Measurements from ENCODE around the gene ADAMTS7. TPM values are rescaled to one million over a fixed set of nuclear protein-coding genes. Genes with fewer than 3 reads are reported as not detected.
A peak's percentile ranks its signal among the peaks of the same experiment; 100 is the strongest.
"Not testable (repeated sequence)": the region's sequence is repeated elsewhere in the genome, so short reads cannot be mapped to it uniquely, and the experiment has no call there.

Gene ADAMTS7
- total RNA-seq, 1 donor from 2014 or later: 19.2 TPM

GRCh38 chr15:78767331-78767951 is 43.8 kb downstream of the ADAMTS7 start:
- no peak overlapping the region for H3K27ac ChIP-seq
- H3K27ac Mint-ChIP-seq: no peak overlapping the region
- H3K9me3 ChIP-seq (ENCODE audit: low read depth): no peaks in the 10 kb centered on the region
- H3F3A ChIP-seq (ENCODE audit: low read depth): no peaks in the 10 kb centered on the region
- no peak overlapping the region for H3K4me3 ChIP-seq
- peaks cover 4% of the 10 kb centered on the region for H3K27me3 Mint-ChIP-seq (ENCODE audit: insufficient read depth, low read depth)
- no peak for DNase-seq (ENCODE audit: low spot score)
- H3K9me3 Mint-ChIP-seq: no peaks in the 10 kb centered on the region
- no peaks in the 10 kb centered on the region for H3K36me3 ChIP-seq
- H4K20me1 ChIP-seq (ENCODE audit: low read depth): no peaks in the 10 kb centered on the region
- H3K9ac ChIP-seq: no peak overlapping the region
- peaks cover 7% of the 10 kb centered on the region for H3K4me1 ChIP-seq
- no peak overlapping the region for H3K4me3 Mint-ChIP-seq
- no peaks in the 10 kb centered on the region for H3K27me3 ChIP-seq
- no peak overlapping the region for H2AFZ ChIP-seq (replicated peaks)
- H3K79me2 ChIP-seq (ENCODE audit: low read depth): no peaks in the 10 kb centered on the region
- no peaks in the 10 kb centered on the region for H3K36me3 Mint-ChIP-seq
- peaks cover 5% of the 10 kb centered on the region for H3K4me1 Mint-ChIP-seq
- no peak for TF ChIP-seq EZH2 (IDR thresholded peaks at IDR 0.05)
- TF ChIP-seq EZH2phosphoT487 (IDR thresholded peaks at IDR 0.05): no peak
- H3K4me2 ChIP-seq: no peak overlapping the region

- not testable (repeated sequence) for H3K9ac ChIP-seq; H3K4me3 ChIP-seq; H3K4me1 ChIP-seq; H3K36me3 Mint-ChIP-seq; H3K4me2 ChIP-seq; H4K20me1 ChIP-seq (ENCODE audit: low read depth); H3K27ac Mint-ChIP-seq; H2AFZ ChIP-seq (replicated peaks); H3K27ac ChIP-seq; H3K79me2 ChIP-seq (ENCODE audit: low read depth); DNase-seq (ENCODE audit: low spot score); H3K9me3 ChIP-seq (ENCODE audit: low read depth); H3F3A ChIP-seq (ENCODE audit: low read depth); H3K36me3 ChIP-seq; H3K27me3 Mint-ChIP-seq (ENCODE audit: insufficient read depth, low read depth); H3K4me3 Mint-ChIP-seq; H3K4me1 Mint-ChIP-seq; H3K9me3 Mint-ChIP-seq; H3K27me3 ChIP-seq
Observed at GRCh38 chr15:78766641-78767071, 44.6 kb downstream of the ADAMTS7 start.

- Histone ChIP-seq H3K9ac (no peak overlapping the region), H3F3A (ENCODE audit: low read depth) (no peaks in the 10 kb centered on the region), H3K9me3 (ENCODE audit: low read depth) (no peaks in the 10 kb centered on the region), H3K36me3 (no peaks in the 10 kb centered on the region), H2AFZ (replicated peaks) (no peak overlapping the region), H3K79me2 (ENCODE audit: low read depth) (no peaks in the 10 kb centered on the region), H4K20me1 (ENCODE audit: low read depth) (no peaks in the 10 kb centered on the region), H3K4me3 (no peak overlapping the region), H3K27ac (no peak overlapping the region), H3K4me1 (peaks cover 7% of the 10 kb centered on the region), H3K27me3 (no peaks in the 10 kb centered on the region), H3K4me2 (no peak overlapping the region)
- Mint-ChIP-seq H3K4me1 (peaks cover 5% of the 10 kb centered on the region), H3K4me3 (no peak overlapping the region), H3K27me3 (ENCODE audit: insufficient read depth, low read depth) (peaks cover 4% of the 10 kb centered on the region), H3K27ac (no peak overlapping the region), H3K9me3 (no peaks in the 10 kb centered on the region), H3K36me3 (no peaks in the 10 kb centered on the region)
- DNase-seq (ENCODE audit: low spot score): no peak
- TF ChIP-seq CTCF (IDR thresholded peaks at IDR 0.05) (no peak), EZH2phosphoT487 (IDR thresholded peaks at IDR 0.05) (no peak), EZH2 (IDR thresholded peaks at IDR 0.05) (no peak)
Observed at GRCh38 chr15:78766041-78766440, 45.2 kb downstream of the ADAMTS7 start.

- H2AFZ ChIP-seq (replicated peaks); H3K27me3 ChIP-seq; H3K9ac ChIP-seq; H3K4me1 ChIP-seq; H3K4me1 Mint-ChIP-seq; H3K4me3 ChIP-seq; DNase-seq (ENCODE audit: low spot score); H3K79me2 ChIP-seq (ENCODE audit: low read depth); H3K36me3 Mint-ChIP-seq; H3K9me3 ChIP-seq (ENCODE audit: low read depth); H3K4me3 Mint-ChIP-seq; H3K27ac ChIP-seq; H4K20me1 ChIP-seq (ENCODE audit: low read depth); H3K27ac Mint-ChIP-seq; H3F3A ChIP-seq (ENCODE audit: low read depth); H3K27me3 Mint-ChIP-seq (ENCODE audit: insufficient read depth, low read depth); H3K36me3 ChIP-seq; H3K9me3 Mint-ChIP-seq: not testable (repeated sequence)
- H3K4me2 ChIP-seq: peak overlapping the region; percentile 10
Observed at GRCh38 chr15:78765154-78765860, 46.0 kb downstream of the ADAMTS7 start.

GRCh38 chr15:78764340-78765153 is 46.7 kb downstream of the ADAMTS7 start:
- H3K9me3 ChIP-seq (ENCODE audit: low read depth); H3K27me3 ChIP-seq; H3K36me3 Mint-ChIP-seq; H3F3A ChIP-seq (ENCODE audit: low read depth); H3K36me3 ChIP-seq; H3K4me1 ChIP-seq; H3K9ac ChIP-seq; H3K27ac ChIP-seq; H3K9me3 Mint-ChIP-seq; H4K20me1 ChIP-seq (ENCODE audit: low read depth); H3K4me1 Mint-ChIP-seq; H3K4me3 ChIP-seq; H2AFZ ChIP-seq (replicated peaks); H3K79me2 ChIP-seq (ENCODE audit: low read depth); H3K4me3 Mint-ChIP-seq; H3K27ac Mint-ChIP-seq; H3K27me3 Mint-ChIP-seq (ENCODE audit: insufficient read depth, low read depth); DNase-seq (ENCODE audit: low spot score): not testable (repeated sequence)
- H3K4me2 ChIP-seq: peak overlapping the region; percentile 10
